NCI-H146 (cell line): ENCODE data around the gene TOM1L2.
"Not testable (repeated sequence)": the region's sequence is repeated elsewhere in the genome, so short reads cannot be mapped to it uniquely, and the experiment has no call there.

ENCODE experiments used
- DNase-seq: peaks from one replicate; lab custom pipeline; 2025; lab: John Stamatoyannopoulos, UW

The TOM1L2 gene

DNA sequence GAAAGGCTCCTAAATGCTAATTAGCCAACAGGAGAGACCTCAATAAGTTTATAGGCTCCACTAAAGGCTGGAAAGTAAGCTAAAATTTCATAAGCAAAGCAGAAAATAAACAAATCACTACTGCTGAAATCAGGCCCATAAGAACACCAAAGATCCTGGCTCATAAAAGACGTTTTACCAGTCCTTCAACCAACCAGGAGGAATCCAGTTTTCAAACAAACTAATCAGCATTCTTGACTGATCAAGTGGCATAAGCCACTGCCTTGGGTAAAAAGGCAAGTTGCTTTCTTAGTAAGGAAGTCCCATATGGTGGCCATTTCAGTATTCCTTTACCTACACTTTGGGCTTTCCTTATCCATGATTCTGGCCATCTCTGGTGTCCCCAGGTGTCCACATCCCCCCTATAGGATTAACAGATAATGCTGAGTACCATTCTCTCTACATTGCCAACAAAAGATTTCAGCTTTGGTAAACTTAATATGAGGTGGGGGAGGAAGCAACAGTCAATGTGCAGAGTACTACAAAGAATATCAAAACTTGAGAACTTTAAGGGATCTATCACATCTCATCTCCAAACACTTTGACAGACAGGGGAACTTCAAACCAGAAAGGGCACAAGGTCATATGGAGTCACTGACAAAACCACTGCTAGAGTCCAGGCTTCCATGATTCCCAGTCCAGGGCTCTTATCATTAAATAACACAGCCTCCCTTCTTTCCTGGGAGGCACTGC is 1.3 kb downstream of the TOM1L2 start:
- DNase-seq, result no peak

DNA sequence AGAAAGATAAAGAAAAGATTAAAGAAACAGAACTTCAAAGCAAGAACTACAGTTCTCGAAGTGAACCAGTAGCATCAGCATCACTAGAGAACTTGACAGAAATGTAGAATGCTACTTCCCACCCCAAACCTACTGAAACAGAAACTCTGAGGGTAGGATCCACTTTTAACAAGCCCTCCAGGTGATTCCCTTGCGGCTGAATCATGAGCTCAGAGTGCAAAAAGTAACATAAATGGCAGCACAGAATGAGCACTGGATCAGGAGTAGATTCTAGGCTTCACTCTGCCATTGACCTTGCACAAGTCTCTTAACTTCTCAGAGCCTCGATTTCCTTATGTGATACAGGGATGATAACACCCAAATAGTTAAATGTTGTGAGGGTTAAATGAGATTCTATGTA is 5.8 kb downstream of the TOM1L2 start:
- DNase-seq, result no peak

DNA sequence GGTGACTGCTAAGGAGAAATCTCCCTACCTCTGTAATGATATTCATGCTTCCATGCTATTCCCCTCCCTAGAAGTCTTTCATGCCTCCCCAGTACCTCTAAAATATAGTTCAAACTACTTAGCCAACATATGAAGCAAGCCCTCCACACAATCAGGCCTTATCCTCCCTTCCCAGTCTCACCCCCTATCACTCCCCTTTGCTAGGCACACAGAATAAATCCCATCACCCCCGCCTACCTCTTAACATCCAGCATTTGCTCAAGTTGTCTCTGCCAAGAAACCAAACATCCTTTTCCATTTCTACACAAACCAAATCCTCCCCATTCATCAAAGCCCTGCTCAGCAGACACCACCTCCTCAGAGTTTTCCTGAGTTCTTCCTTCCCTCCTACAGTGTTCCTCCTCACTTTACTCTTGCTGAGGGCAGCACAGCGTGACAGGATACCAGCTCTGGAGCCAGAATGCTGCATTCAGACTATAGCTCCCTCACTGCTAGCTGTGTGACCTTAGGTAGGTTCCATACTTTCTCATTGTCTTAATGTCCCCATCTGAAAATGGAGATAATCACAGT is 7.0 kb downstream of the TOM1L2 start:
- no peak for DNase-seq

DNA sequence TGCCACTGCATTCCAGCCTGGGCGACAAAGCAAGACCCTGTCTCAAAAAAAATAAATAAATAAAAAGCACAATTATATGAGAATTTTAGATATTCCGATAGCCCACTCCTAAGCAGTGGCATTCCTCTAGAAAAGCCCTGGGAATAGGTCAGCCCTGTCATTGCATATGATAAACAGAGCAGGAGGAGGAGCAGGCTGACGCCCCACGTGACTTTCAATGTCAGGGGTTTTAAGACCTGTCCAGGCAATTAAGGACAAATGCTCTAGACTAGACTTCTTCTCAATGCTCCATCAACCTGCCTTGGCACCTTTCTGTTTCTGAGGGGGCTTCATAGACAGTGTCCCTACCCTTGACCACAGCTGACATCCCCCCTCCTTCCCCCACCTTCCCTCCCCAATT is 7.5 kb downstream of the TOM1L2 start:
- DNase-seq, result no peak

DNA sequence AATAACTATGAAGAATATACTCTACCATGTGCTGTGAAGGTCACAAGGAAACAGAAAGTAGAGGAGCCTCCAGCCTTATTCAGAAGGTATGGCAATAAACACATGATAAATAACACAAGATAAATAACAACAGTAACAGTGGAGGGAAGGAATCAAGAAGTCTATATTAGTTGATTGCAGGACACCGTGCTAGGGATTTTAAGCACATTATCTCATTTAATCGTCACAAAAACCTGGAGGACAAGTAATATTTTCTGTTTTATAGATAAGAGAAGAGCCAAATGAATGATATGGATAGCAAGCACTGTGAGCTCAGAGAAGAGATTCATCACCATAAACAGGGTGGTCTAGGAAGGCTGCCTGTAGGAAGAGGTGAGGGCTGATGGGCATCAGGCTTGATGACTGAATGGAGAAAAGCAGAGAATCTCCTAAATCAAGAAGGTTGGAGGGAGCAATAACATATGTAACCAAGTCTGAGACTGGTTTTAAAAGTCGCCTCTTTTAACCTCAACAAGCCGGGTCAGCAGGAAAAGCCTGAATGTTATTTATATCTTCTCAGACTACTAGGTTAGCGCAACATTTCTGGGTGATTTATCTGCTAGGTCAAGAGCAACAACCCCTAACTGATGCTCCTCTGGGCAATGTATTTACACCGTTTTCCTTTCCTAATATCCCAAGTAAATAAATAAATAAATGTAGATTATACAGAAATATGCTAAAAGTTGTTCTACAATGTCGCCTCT is 8.3 kb downstream of the TOM1L2 start:
- no peak for DNase-seq

DNA sequence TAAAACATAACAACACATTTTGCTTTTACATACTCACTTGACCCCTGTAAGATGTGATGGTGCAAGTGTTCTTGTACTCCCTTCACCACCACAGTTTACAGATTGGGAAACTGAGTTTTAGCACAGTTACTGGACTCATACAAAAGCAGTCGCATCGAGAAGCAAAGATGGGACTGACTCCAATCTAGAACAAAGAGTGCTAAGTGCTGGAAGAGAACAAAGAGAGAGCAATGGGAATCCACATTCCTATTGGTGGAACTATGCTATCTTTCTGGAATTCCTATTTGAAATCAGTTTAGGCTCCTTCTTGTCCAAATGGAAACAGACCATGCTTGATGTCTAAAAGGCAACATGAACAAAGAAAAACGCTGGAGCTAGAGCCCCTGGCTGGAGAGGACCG is 9.1 kb downstream of the TOM1L2 start:
- no peak for DNase-seq

DNA sequence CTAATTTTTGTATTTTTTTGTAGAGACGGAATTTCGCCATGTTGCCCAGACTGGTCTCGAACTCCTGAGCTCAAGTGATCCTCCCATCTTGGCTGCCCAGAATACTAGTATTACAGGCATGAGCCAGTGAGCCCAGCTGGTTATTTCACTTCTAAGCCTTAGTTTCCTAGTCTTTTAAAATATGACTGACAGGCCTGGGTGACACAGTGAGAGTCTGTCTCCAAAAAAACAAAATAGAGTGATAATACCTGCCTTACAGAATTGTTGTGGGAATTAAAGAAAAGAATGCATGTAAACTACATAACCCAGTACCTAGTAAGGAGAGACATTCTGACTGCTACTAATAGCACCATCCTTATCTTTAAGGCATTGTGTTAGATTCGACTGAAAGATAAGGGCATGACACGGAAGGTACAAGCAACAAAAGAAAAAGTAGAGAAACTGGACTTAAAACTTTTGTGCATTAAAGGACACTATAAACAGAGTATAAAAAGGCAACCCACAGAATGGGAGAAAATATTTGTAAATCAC is 11.6 kb downstream of the TOM1L2 start:
- no peak for DNase-seq

DNA sequence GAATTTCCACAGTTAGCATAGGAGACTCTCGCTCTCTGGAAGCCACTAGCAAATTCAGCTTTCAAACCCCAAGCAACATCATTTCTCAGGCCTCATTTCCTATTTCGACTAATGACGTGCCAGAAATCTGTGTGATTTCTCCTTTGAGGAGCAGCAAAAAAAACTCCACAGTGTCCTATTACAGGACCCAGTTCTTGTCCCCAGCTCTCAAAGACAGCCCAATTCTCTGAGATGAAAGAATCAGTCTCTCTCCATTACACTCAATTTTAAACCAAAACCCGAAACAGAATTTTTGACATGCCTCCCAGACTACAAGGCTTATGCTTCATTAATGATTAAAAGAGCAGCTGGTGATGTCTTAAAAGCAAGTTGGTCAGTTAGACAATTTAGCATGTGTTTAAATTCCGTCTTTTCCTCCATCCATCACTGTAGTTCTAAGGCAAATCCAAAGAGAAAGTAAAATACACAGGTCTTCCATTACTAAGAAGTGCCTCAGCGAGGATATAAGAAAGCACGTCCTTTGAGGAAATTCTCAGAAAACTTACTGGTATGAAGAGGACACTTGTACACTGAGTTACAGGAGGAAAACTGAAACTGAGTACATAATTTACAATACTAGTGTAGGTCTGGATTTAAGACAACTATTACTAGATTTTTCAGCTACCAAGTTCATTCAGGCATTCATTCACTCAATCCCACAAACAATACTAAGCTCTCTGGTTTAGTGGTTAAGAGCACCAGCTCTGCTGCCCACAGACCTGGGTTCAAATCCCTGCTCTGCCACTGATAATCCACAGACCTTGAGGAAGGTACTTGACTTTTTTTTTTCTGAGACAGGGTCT is 12.5 kb downstream of the TOM1L2 start:
- no peak for DNase-seq

DNA sequence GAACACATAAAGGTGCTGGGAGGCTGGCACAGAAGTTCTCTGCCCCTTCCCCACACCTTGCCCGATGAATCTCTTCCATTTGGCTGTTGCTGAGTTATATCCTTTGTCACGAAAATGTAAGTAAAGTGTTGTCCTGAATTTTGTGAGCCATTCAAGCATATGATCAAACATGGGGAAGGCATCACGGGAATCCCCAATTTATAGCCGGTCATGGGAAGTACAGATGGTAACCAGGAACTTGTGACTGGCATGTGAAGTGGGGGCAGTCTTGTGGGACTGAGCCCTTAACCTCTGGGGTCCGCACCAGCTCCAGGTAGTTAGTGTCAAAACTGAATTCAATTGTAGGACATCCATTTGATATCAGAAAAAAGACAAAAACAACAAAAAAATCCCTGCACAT is 13.2 kb downstream of the TOM1L2 start:
- no peak for DNase-seq

DNA sequence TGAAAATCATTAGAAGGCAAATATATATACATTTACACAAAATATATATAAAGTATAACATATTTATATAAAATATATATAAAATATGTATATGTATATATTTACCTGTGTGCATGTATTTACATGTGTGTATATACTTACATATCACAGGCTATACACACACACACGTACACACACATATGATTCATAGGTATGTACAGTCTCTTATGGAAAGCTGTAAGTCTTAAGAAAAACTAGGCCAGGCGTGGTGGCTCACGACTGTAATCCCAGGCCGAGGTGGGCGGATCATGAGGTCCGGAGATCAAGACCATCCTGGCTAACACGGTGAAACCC is 14.7 kb downstream of the TOM1L2 start:
- DNase-seq, result no peak

DNA sequence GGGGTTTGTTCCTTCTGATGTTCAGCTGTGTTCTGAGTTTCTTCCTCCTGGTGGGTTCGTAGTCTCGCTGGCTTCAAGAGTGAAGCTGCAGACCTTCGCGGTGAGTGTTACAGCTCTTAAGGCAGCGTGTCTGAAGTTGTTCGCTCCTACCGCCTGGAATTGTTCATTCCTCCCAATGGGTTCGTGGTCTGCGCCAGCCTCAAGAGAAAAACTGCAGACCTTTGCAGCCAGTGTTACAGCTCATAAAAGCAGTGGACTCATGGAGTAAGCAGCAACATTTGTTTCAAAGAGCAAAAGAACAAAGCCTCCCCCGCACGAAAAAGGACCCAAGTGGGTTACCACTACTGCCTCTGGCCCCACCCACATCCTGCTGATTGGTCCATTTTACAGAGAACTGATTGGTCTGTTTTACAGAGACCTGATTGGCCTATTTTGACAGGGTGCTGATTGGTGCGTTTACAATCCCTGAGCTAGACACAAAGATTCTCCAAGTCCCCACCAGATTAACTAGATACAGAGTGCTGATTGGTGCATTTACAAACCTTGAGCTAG is 16.3 kb downstream of the TOM1L2 start:
- not testable (repeated sequence) for DNase-seq

DNA sequence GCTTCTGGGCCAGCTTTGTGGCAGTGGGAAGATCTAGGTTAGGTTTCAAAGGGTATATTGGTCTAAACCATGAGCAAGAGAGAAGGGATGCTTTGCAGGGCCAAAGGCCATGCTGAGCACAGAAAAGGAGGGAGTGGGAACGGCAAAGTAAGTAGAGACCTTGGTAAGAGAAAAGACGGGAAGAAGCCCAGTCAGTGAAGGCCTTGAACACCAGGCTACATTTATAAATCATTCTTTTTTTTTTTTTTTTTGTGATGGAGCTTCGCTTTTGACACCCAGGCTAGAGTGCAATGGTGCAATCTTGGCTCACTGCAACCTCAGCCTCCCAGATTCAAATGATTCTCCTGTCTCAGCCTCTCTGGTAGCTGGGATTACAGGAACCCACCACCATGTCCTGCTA is 18.1 kb downstream of the TOM1L2 start:
- DNase-seq, result no peak

DNA sequence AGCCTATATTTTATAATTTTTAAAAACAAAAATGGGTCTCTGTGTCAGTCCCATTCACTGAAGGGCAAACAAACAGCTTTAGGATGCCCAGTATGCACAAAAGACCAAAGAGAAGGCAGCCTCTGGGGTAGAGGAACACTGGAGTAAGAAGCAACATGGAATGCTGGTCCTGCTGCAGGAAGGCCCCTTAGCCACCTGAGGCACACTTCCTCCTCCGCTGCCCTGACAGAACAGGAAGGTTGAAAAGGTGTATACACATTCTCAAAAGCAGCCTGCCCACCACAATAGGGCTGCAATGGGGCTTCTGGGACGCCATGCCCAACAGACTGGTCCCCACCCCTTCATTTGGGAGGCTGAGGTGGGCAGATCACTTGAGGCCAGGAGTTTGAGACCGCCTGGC is 19.5 kb downstream of the TOM1L2 start:
- no peak for DNase-seq

DNA sequence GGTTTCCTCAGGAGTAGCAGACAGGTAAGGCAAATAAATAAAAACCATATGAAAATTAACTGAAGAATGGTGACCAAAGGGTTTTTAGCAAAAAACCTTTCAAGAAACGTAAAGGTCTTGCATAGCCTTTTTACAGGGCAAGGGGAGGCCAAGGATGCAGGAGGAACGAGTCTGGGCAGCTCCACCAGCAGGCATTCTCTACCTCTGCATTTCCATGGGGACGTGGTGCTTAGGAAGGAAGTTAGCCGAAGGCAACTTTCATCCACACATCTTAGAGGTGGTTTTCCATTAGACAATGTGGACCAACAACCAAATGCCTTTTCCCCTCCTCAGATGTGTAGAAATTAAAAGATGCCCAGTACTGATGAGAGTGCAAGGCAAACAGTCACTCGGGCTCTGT is 20.7 kb downstream of the TOM1L2 start:
- DNase-seq, result no peak

DNA sequence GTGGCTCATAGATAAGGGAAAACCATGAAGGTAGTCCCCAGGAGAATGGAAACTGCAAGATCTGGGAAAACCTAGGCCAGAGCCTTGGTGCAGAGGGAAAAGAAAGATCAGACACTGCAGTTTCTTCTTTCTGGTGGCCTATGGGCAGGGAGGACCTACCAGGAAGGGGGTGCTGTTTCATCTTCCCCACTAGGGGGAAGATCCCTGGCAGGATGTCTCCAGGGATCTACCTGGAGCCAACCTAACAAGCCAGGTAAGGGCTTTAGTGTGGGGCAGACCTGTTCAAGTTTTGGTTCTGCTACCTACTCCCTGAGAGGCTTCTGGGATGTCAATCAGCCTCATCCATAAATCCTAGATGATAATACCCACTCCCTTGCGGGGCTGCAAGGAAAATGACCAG is 21.4 kb downstream of the TOM1L2 start:
- DNase-seq, result no peak

DNA sequence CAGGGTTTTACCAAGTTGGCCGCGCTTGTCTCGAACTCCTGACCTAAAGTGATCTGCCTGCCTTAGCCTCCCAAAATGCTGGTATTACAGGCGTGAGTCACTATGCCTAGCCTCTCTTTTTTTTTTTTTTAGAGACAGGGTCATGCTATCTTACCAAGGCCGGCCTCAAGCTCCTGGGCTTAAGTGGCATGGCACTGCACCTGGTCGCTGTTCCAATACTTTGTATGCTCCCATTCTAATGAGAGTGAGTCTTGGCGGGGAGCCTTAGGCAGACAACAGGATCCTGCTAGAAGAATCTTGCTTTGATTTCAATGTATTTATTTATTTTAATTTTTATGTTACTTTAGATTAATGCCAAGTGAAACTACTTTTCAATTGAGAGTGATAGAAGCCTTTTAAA is 21.9 kb downstream of the TOM1L2 start:
- no peak for DNase-seq

DNA sequence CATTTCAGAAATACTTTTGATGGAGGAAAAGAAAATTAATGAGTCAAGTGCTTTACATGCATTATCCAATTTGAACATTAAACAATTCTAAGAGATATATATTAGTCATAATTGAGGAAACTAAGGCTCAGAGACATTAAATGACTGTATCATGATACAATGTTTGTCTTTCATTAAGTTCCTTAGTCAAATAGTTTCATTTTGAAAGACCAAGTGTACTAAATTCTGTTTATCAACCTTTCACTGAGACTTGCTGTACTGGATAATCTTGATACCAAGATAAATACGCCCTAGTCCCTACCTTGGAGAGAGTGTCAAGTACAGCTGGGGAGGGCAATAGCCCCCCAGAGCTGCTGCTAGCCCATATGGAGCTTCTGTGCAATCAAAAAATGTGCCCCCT is 24.2 kb downstream of the TOM1L2 start:
- DNase-seq, result no peak

DNA sequence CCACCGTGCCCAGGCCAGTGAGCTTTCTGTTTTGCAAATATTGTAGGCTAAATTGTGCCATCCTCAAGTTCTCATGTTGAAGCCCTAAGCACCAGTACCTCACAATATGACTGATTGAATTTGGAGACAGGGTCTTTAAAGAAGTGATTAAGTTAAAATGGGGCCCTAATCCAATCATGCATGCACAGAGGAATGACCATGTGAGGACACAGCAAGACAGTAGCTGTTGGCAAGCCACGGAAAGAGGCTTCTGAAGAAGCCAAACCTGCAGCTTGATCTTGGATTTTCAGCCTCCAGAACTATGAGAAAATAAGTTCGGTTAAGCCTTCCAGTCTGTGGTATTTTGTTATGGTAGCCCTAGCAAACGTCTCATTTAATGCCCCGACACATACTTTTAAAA is 24.9 kb downstream of the TOM1L2 start:
- no peak for DNase-seq

DNA sequence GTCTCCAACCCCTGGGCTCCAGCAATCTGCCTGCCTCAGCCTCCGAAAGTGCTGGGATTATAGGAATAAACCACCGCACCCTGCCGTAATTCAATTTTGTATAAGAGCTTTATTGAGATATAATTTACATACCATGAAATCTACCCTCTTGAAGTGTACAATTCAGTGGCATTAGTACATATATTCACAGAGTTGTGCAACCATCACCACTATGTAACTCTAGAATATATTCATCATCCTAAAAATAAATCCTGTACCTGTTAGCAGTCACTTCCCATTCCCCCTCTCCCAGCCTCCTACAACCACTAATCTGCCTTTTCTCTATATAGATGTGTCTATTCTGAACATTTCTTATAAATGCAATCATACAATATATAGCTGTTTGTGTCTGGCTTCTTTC is 26.1 kb downstream of the TOM1L2 start:
- no peak for DNase-seq

DNA sequence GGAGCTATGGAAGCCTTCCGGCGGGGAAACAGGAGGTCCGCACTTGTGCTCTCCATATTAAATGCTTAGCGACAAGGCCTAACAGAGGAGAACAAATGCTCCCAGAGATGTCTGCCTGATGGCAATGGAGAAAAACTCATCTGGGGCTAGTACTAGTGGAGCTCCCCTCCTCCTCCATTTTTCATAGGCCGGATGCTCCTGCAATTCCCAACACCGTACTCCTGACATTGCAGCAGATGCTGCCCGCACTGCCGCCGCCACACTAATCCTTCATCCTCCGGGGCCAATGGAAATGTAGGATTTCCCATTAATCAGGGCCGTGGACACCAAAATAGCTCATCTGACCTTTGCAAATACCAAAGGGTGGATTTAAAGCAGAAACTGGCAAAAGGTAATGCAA is 27.5 kb downstream of the TOM1L2 start:
- DNase-seq, result no peak

DNA sequence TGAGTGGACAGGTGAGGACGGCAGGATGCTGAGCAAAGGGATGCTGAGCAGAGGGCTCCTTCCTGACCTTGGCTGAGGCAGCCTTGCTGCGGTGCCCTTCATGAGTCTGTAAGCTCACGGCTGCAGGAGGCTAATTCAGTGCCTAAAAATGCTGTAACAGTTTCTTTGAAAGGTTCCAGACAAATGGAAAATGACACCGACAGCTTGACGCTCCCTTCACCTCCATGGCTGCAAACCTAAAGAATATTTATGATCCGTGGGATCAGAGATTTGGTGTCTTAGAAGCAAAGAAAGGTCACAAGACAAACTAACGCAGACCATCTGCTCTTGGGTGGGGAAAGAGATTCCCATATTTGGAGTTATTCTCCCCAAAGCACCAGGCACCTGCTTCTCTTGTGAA is 28.0 kb downstream of the TOM1L2 start:
- DNase-seq, result peak; percentile 54

DNA sequence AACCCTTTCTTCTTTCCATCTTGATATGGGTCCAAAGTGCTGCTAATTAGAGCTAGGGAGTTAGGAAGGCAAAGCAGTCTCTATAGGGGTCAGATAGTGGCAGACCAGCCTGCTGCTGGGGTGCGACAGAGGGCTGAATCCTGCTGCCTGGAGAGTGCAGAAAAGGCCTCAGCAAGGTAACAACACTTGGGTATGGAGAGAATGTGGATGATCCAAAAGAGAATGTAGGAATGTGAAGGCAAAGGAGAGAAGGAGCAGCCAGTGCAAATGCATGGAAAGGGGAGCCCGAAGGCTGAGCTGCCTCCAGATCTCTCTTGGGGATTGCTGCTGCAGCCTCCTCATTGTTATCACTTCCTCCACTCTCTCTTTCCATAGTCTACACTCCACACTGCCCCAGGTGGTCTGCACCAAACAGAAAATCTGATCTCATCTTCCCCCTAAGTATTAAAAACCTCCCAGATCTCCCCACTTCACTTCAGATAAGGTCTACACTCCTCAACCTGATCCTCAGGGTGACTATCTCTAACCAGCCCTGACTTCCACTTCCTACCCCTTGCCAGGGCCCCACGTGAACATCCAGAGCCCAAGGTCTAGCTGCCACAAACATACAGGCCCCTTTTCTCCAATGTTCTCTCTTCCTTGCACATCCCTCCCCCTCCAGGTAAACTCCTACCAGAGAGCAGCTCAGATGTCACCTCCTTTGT is 28.8 kb downstream of the TOM1L2 start:
- DNase-seq, result no peak
